A549 (cell line): ENCODE measurements around the gene GARS1. TPM values are rescaled to one million over a fixed set of nuclear protein-coding genes. Genes with fewer than 3 reads are reported as not detected.

Source experiments
- ATAC-seq, 2 experiments: fragments of 200-7000 bp in 1 of 2; fragments of >200 bp in 1 of 2; cut with Nextera tagmentation in 1 of 2; cut with Tn5 transposase in 1 of 2; 3 replicates each; pipeline versions ENCODE4 v1.8.0 to v1.9.1; 2018 to 2020; ENCODE audit warnings: mild to moderate bottlenecking in 1 of 2, moderate library complexity in 1 of 2
- CTCF ChIA-PET: fragments of 300-600 bp; sonication (Branson Sonifier 250); formaldehyde crosslinking; extraction: SDS; loops from one replicate; lab custom pipeline; 2021; ENCODE audit warnings: antibody characterized with exemption, inconsistent platforms; lab: Yijun Ruan, JAX
- POLR2A ChIA-PET: fragments of 350-600 bp; formaldehyde crosslinking; extraction: SDS; loops from one replicate; lab custom pipeline; 2021; ENCODE audit warnings: antibody characterized with exemption, inconsistent platforms; lab: Yijun Ruan, JAX
- DNase-seq, 2 experiments: peaks; one replicate each; pipeline versions ENCODE4 v3.0.0 to v3.0.0-alpha.2; 2011 to 2016; ENCODE audit warnings: low read depth in 1 of 2, low spot score in 1 of 2
- FAIRE-seq: peaks from 2 replicates; lab custom pipeline; 2011; peaks lifted over from hg19 to GRCh38; lab: Jason Lieb, UNC
- H3K27ac ChIP-seq, 2 experiments: fragments of >200 bp; sonication (Bioruptor Twin); formaldehyde crosslinking; 3 replicates each; pipeline ENCODE4 v1.5.1; 2016 to 2017
- H3K4me1 ChIP-seq: fragments of >200 bp; sonication (Bioruptor Twin); formaldehyde crosslinking; 3 replicates; pipeline ENCODE4 v1.6.1; 2016
- H3K4me2 ChIP-seq: fragments of >200 bp; sonication (Bioruptor Twin); formaldehyde crosslinking; 3 replicates; pipeline ENCODE4 v1.6.1; 2016
- H3K4me3 ChIP-seq: fragments of >200 bp; sonication (Bioruptor Twin); formaldehyde crosslinking; 3 replicates; pipeline ENCODE4 v1.5.1; 2016
- H3K9me3 ChIP-seq: fragments of >200 bp; sonication (Bioruptor Twin); formaldehyde crosslinking; 3 replicates; pipeline ENCODE4 v1.6.1; 2016
- CBX8 ChIP-seq: fragments of 200-600 bp; sonication (generic); IDR thresholded peaks from 2 replicates; pipeline ENCODE4 v1.6.1; 2016
- CHD4 ChIP-seq: fragments of 200-600 bp; sonication (generic); IDR thresholded peaks from 2 replicates; pipeline ENCODE4 v1.6.1; 2016; ENCODE audit warnings: antibody characterized with exemption, mild to moderate bottlenecking, borderline replicate concordance
- FOSB ChIP-seq: fragments of 250-450 bp; sonication (Bioruptor Pico); IDR thresholded peaks from 2 replicates; pipeline ENCODE4 v1.5.0; 2020; ENCODE audit warnings: mild to moderate bottlenecking, moderate library complexity
- FOSL2 ChIP-seq, 2 experiments: fragments of 450-650 bp in 1 of 2; fragments of >200 bp in 1 of 2; sonication (Bioruptor Twin) in 1 of 2; formaldehyde crosslinking; IDR thresholded peaks; 2 replicates each; pipeline versions ENCODE4 v1.5.0 to v1.6.1; 2016 to 2020; ENCODE audit warnings: mild to moderate bottlenecking in 1 of 2, moderate library complexity in 1 of 2
- JUN ChIP-seq, 2 experiments: fragments of >200 bp; sonication (Bioruptor Twin); formaldehyde crosslinking; IDR thresholded peaks; 2 replicates in 1 of 2; 3 replicates in 1 of 2; pipeline ENCODE4 v1.6.1; 2016 to 2017
- JUNB ChIP-seq: fragments of >200 bp; sonication (Bioruptor Twin); formaldehyde crosslinking; IDR thresholded peaks from 2 replicates; pipeline ENCODE4 v1.6.1; 2016
- KDM1A ChIP-seq: fragments of 200-600 bp; sonication (generic); IDR thresholded peaks from 2 replicates; pipeline ENCODE4 v1.6.1; 2016; ENCODE audit warnings: low read depth, mild to moderate bottlenecking
- MAFK ChIP-seq: fragments of 450-650 bp; IDR thresholded peaks from 2 replicates; pipeline ENCODE4 v1.6.1; 2014; ENCODE audit not compliant: partially characterized antibody
- MYC ChIP-seq: IDR thresholded peaks from 2 replicates; pipeline ENCODE4 v1.6.1; 2012; ENCODE audit warnings: mild to moderate bottlenecking, inconsistent platforms, low read length, improper control_type of control experiment, borderline replicate concordance
- NFE2L2 ChIP-seq: fragments of 150-350 bp; conservative IDR thresholded peaks from 2 replicates; pipeline ENCODE4 v1.6.1; 2014; ENCODE audit warnings: low read length
- NPAS2 ChIP-seq: fragments of 250-450 bp; sonication (Bioruptor Pico); IDR thresholded peaks from 2 replicates; pipeline ENCODE4 v1.8.0; 2022; ENCODE audit warnings: mild to moderate bottlenecking, moderate library complexity, borderline replicate concordance
- NR3C1 ChIP-seq: fragments of >200 bp; sonication (Bioruptor Twin); formaldehyde crosslinking; IDR thresholded peaks from 3 replicates; pipeline ENCODE4 v1.6.1; 2017
- POLR2A ChIP-seq: IDR thresholded peaks from 2 replicates; pipeline ENCODE4 v1.6.1; 2012; ENCODE audit warnings: mild to moderate bottlenecking, low read length
- POLR2AphosphoS2 ChIP-seq: conservative IDR thresholded peaks from 2 replicates; pipeline ENCODE4 v1.6.1; 2012; ENCODE audit warnings: low read length, improper control_type of control experiment, inconsistent platforms
- RAD21 ChIP-seq, 2 experiments: fragments of >200 bp in 1 of 2; sonication (Bioruptor Twin) in 1 of 2; formaldehyde crosslinking in 1 of 2; IDR thresholded peaks in 1 of 2; conservative IDR thresholded peaks in 1 of 2; 2 replicates in 1 of 2; 3 replicates in 1 of 2; pipeline ENCODE4 v1.6.1; 2012 to 2018; ENCODE audit warnings: inconsistent platforms in 1 of 2
- RCOR1 ChIP-seq: fragments of 150-350 bp; IDR thresholded peaks from 2 replicates; pipeline ENCODE4 v1.6.1; 2014; ENCODE audit warnings: antibody characterized with exemption, low read length, low read depth
- RNF2 ChIP-seq: fragments of 200-600 bp; sonication (generic); IDR thresholded peaks from 2 replicates; pipeline ENCODE4 v1.6.1; 2016; ENCODE audit warnings: low read depth, mild to moderate bottlenecking, antibody characterized with exemption, moderate library complexity, borderline replicate concordance
- SREBF2 ChIP-seq: fragments of 450-650 bp; IDR thresholded peaks from 2 replicates; pipeline ENCODE4 v1.6.1; 2014; ENCODE audit warnings: mild to moderate bottlenecking, moderate library complexity
- TFCP2L1 ChIP-seq: fragments of 250-450 bp; sonication (Bioruptor Pico); IDR thresholded peaks from 2 replicates; pipeline ENCODE4 v1.5.0; 2021; ENCODE audit warnings: mild to moderate bottlenecking
- ZNF302 ChIP-seq: fragments of 250-450 bp; sonication (Bioruptor Pico); IDR thresholded peaks from 2 replicates; pipeline ENCODE4 v1.9.0; 2021; ENCODE audit warnings: inconsistent platforms, mild to moderate bottlenecking, moderate library complexity
- WGBS: methylation state at CpG from one replicate; pipeline ENCODE4 v1.1.6; 2017; ENCODE audit errors: missing lambda C conversion rate; 5-methylcytosine and 5-hydroxymethylcytosine counted together
- polyA plus RNA-seq, 4 experiments: library from polyadenylated mRNA; depleted of rRNA in 3 of 4; stranded (reverse); fragments of >200 nt; fragmentation: RNase III in 1 of 4; extraction: RNeasy Plus Mini Kit Qiagen cat#74134 plus additional on column Dnase treatment in 1 of 4; gene quantifications; 2 replicates in 3 of 4; 3 replicates in 1 of 4; pipeline ENCODE4 v1.2.3, GENCODE V29; 2011 to 2017
- TF ChIP-seq, protein P1 (sequence below): fragments of >200 bp; sonication (Bioruptor Twin); formaldehyde crosslinking; IDR thresholded peaks from 2 replicates; pipeline ENCODE4 v1.6.1; 2016
- TF ChIP-seq, protein P2 (sequence below): IDR thresholded peaks from 2 replicates; pipeline ENCODE4 v1.6.1; 2012
- TF ChIP-seq, protein P3 (sequence below): IDR thresholded peaks from 2 replicates; pipeline ENCODE4 v1.6.1; 2012
- TF ChIP-seq, protein P4 (sequence below): IDR thresholded peaks from 2 replicates; pipeline ENCODE4 v1.6.1; 2012; ENCODE audit warnings: low read depth, borderline replicate concordance
- TF ChIP-seq, protein P5 (sequence below): fragments of 200-600 bp; sonication (generic); IDR thresholded peaks from 2 replicates; pipeline ENCODE4 v1.6.1; 2016; ENCODE audit warnings: antibody characterized with exemption, mild to moderate bottlenecking, moderate library complexity
- TF ChIP-seq, protein P6 (sequence below): fragments of >200 bp; sonication (Bioruptor Twin); formaldehyde crosslinking; IDR thresholded peaks from 3 replicates; pipeline ENCODE4 v1.6.1; 2016

The GARS1 gene
- polyA plus RNA-seq, 2 of the 4 experiments (the other 2 are of a cell fraction): 134 to 608 TPM

DNA sequence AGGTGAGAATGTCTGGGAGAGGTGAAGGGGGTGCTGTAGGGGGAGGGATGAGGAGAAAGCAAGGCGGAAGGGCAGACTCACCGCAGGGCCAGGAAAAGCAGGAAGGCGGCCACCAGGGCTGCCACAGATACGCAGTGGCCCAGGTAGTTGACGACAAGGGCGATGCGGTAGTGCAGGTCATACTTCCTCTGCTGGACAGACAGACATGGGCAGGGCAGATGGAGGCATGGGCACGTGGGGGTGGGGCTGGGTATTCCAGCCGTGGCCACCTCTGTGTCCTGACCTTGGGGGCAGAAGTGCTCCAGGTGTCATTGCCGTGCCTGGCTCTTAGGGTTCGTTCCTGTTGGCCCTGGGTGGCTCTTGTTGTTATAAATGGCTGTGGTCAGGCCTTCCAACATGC is 70.8 kb downstream of the GARS1 start:
- no peak for FAIRE-seq
- POLR2A ChIA-PET: no interaction called here
- 50% methylated on average over 11 of the region's 11 CpGs for whole genome bisulfite sequencing

DNA sequence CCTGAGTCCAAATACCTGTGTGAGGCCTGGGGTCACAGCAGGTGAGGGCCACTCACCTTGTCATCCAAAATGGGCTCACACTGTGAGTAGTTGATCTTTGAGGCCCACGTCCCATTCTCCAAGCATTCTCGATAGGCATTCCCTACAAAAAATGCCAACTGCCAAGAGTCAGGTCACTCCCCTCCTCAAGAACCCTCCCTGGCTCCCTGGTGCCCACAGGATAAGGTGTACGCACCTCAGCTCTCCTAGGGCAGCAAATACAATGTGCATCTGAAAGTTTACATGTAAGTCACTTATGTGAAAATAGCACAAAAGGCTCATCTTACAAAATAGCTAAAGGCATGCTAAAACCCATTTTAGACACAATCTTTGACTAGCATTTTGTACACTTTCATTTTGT is 72.5 kb downstream of the GARS1 start:
- POLR2A ChIA-PET: no interaction called here
- CTCF ChIA-PET: interaction anchor here (1.8 kb wide), 1 partner anchor 73 kb away, joined by 8 read pairs; no protein-coding TSS in a partner anchor
- no peaks in the 10 kb centered on the region for H3K9me3 ChIP-seq
- H3K4me1 ChIP-seq: no peaks in the 10 kb centered on the region
- no peak overlapping the region for H3K4me3 ChIP-seq
- H3K4me2 ChIP-seq: no peak overlapping the region
- no peak for DNase-seq
- no peak for TF ChIP-seq ZNF302 (CRISPR knock-in tag)
- no peak for TF ChIP-seq MAFK
- no peak for TF ChIP-seq RAD21 (conservative IDR thresholded peaks at IDR 0.05 in 1 of 2, IDR thresholded peaks at IDR 0.05 in 1 of 2)
- TF ChIP-seq NR3C1: no peak
- TF ChIP-seq NPAS2 (CRISPR knock-in tag): no peak
- no peak for TF ChIP-seq FOSB (CRISPR knock-in tag)
- TF ChIP-seq JUN (IDR thresholded peaks at IDR 0.05): no peak
- no peak for TF ChIP-seq RCOR1
- no peak for TF ChIP-seq FOSL2 (IDR thresholded peaks at IDR 0.05)
- no peak for TF ChIP-seq FOSL2 (CRISPR knock-in tag; IDR thresholded peaks at IDR 0.05)
- TF ChIP-seq, all 56 proteins: peak for 0
- WGBS: 13% methylated on average over 3 of the region's 3 CpGs
- FAIRE-seq (no peak), ATAC-seq (no peak)
- no peak overlapping the region for H3K27ac ChIP-seq

More for the DNA sequence above, 70.8 kb downstream of the GARS1 start:
- Histone ChIP-seq H3K4me1 (no peaks in the 10 kb centered on the region), H3K27ac (no peak overlapping the region), H3K9me3 (no peaks in the 10 kb centered on the region), H3K4me3 (no peak overlapping the region), H3K4me2 (no peak overlapping the region)
- no peak for TF ChIP-seq TFCP2L1 (CRISPR knock-in tag)
- no peak for TF ChIP-seq RCOR1
- TF ChIP-seq, protein P1, sequence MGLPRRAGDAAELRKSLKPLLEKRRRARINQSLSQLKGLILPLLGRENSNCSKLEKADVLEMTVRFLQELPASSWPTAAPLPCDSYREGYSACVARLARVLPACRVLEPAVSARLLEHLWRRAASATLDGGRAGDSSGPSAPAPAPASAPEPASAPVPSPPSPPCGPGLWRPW: no peak
- no peak for TF ChIP-seq RNF2
- no peak for TF ChIP-seq NR3C1
- TF ChIP-seq POLR2AphosphoS2: no peak
- no peak for TF ChIP-seq KDM1A
- TF ChIP-seq, protein P2, sequence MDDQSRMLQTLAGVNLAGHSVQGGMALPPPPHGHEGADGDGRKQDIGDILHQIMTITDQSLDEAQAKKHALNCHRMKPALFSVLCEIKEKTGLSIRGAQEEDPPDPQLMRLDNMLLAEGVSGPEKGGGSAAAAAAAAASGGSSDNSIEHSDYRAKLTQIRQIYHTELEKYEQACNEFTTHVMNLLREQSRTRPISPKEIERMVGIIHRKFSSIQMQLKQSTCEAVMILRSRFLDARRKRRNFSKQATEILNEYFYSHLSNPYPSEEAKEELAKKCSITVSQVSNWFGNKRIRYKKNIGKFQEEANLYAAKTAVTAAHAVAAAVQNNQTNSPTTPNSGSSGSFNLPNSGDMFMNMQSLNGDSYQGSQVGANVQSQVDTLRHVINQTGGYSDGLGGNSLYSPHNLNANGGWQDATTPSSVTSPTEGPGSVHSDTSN: no peak
- TF ChIP-seq CHD4: no peak
- TF ChIP-seq MYC: no peak
- no peak for TF ChIP-seq MAFK
- TF ChIP-seq SREBF2: no peak
- no peak for TF ChIP-seq CBX8
- no peak for DNase-seq
- CTCF ChIA-PET: interaction anchor here (1.4 to 1.5 kb wide), 2 partner anchors 13 to 74 kb away, joined by 4 to 5 read pairs; no protein-coding TSS in a partner anchor
- 0 out of 6 replicates have a peak, but pooled peaks of 1 of the 2 experiments have one; percentile 12 for ATAC-seq

DNA sequence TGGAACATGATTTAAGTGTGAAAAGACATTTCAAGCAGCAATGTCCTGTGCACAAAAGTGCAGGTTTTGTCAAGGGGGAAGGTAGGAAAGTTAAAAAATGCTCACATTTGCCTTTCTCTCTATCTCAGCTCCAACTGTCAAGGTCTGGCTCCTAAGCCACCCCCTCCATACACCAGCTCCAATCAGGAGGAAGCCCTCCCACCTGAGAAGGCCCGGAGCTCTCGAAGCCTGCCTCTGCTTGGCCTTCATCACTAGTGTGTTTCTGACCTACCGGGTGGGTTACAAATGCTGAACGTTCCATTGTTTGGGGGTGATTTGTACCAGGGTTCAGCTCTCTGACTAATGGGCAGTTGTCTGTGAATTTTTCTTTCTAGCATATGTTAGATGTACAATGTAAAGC is 73.4 kb downstream of the GARS1 start:
- POLR2A ChIA-PET: no interaction called here
- CTCF ChIA-PET: interaction anchor here (0.9 to 1.8 kb wide), 3 partner anchors 11 to 72 kb away, joined by 3 to 8 read pairs (median 3); no protein-coding TSS in a partner anchor
- Histone ChIP-seq H3K9me3 (no peaks in the 10 kb centered on the region), H3K4me1 (no peaks in the 10 kb centered on the region), H3K27ac (no peak overlapping the region), H3K4me3 (no peak overlapping the region), H3K4me2 (no peak overlapping the region)
- WGBS: 61% methylated on average over 4 of the region's 4 CpGs
- FAIRE-seq: no peak
- no peak for ATAC-seq
- no peak for DNase-seq
- TF ChIP-seq, protein P1: no peak
- TF ChIP-seq, protein P3, sequence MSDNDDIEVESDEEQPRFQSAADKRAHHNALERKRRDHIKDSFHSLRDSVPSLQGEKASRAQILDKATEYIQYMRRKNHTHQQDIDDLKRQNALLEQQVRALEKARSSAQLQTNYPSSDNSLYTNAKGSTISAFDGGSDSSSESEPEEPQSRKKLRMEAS: no peak
- TF ChIP-seq, protein P4, sequence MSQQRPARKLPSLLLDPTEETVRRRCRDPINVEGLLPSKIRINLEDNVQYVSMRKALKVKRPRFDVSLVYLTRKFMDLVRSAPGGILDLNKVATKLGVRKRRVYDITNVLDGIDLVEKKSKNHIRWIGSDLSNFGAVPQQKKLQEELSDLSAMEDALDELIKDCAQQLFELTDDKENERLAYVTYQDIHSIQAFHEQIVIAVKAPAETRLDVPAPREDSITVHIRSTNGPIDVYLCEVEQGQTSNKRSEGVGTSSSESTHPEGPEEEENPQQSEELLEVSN: no peak
- TF ChIP-seq JUNB: no peak
- TF ChIP-seq, protein P5, sequence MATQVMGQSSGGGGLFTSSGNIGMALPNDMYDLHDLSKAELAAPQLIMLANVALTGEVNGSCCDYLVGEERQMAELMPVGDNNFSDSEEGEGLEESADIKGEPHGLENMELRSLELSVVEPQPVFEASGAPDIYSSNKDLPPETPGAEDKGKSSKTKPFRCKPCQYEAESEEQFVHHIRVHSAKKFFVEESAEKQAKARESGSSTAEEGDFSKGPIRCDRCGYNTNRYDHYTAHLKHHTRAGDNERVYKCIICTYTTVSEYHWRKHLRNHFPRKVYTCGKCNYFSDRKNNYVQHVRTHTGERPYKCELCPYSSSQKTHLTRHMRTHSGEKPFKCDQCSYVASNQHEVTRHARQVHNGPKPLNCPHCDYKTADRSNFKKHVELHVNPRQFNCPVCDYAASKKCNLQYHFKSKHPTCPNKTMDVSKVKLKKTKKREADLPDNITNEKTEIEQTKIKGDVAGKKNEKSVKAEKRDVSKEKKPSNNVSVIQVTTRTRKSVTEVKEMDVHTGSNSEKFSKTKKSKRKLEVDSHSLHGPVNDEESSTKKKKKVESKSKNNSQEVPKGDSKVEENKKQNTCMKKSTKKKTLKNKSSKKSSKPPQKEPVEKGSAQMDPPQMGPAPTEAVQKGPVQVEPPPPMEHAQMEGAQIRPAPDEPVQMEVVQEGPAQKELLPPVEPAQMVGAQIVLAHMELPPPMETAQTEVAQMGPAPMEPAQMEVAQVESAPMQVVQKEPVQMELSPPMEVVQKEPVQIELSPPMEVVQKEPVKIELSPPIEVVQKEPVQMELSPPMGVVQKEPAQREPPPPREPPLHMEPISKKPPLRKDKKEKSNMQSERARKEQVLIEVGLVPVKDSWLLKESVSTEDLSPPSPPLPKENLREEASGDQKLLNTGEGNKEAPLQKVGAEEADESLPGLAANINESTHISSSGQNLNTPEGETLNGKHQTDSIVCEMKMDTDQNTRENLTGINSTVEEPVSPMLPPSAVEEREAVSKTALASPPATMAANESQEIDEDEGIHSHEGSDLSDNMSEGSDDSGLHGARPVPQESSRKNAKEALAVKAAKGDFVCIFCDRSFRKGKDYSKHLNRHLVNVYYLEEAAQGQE: no peak
- TF ChIP-seq, protein P6, sequence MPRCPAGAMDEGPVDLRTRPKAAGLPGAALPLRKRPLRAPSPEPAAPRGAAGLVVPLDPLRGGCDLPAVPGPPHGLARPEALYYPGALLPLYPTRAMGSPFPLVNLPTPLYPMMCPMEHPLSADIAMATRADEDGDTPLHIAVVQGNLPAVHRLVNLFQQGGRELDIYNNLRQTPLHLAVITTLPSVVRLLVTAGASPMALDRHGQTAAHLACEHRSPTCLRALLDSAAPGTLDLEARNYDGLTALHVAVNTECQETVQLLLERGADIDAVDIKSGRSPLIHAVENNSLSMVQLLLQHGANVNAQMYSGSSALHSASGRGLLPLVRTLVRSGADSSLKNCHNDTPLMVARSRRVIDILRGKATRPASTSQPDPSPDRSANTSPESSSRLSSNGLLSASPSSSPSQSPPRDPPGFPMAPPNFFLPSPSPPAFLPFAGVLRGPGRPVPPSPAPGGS: no peak
- TF ChIP-seq CHD4: no peak
- TF ChIP-seq CBX8: no peak
- TF ChIP-seq FOSB (CRISPR knock-in tag): no peak
- no peak for TF ChIP-seq NFE2L2
- TF ChIP-seq POLR2A: no peak
- no peak for TF ChIP-seq FOSL2 (IDR thresholded peaks at IDR 0.05)
- no peak for TF ChIP-seq FOSL2 (CRISPR knock-in tag; IDR thresholded peaks at IDR 0.05)
